Measurements from ENCODE around the gene SMIM44.
"Not testable (repeated sequence)": the region's sequence is repeated elsewhere in the genome, so short reads cannot be mapped to it uniquely, and the experiment has no call there.

SMIM44 gene

DNA sequence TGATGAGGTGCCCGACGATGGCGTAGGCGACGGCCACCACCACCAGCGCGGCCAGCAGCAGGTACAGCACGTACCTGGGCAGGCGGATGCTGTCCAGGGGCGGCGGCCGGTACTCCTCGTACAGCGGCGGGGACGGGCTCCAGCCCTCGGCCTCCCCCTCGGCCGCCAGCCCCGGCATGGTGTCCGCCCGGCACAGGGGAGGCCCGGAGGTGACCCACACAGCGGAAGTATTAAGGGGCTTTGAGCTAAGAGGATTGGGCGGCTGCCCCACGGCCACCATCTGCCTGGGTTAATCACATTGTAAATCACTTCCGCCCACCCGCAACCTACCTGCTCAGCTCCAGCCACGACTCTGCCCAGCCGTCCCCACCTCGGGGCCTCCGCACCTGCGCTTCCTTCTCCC lies at the start of gene SMIM44:
Gene SMIM44, minus strand, starts transcription at position 216 of the 403 bp plus-strand sequence. Its CDS starts 38 bp downstream, at position 178.
- DNase-seq (ENCODE audit: low read depth, low spot score): no peak

DNA sequence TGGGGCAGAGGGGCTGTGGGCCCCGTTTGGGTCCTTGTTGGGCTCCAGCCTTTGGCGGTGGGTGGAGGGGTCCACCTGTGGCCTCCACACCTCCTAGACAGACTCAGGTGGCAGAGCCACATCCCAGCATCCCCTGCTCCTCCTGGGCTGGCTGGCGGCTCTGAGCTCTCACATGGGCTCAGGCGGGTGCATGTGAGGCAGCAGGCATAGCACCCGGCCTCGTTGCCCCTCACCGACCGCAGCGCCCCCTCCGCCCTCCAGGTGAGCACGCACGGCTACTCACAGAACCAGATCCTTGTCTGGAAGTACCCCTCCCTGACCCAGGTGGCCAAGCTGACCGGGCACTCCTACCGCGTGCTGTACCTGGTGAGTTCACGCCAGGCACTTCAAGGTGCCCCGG lies 49.8 kb upstream of the SMIM44 start:
- no peak for DNase-seq (ENCODE audit: low read depth, low spot score)

DNA sequence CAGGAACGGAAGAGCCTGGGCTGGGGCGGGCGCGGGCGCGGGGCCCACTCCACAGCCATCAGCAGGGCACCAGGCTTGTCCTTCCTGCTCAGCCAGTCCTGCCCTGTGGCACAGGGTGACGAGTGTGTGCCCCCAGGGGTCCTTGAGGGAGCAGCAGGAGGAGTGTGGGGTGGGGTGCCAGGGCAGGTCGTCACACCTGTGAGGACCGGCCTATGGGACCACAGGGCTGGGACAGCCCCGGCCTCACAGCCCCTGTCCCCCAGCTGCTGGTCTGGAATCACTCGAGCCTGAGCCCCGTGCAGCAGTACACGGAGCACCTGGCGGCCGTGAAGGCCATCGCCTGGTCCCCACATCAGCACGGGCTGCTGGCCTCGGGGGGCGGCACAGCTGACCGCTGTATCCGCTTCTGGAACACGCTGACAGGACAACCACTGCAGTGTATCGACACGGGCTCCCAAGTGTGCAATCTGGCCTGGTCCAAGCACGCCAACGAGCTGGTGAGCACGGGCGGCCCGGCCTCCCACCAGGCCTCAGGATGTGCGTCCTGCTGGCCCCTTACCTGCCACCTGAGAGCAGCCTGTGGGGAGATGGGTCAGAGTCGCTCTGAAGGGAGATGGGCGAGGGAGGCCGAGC lies 49.0 kb upstream of the SMIM44 start:
- no peak for DNase-seq (ENCODE audit: low read depth, low spot score)

DNA sequence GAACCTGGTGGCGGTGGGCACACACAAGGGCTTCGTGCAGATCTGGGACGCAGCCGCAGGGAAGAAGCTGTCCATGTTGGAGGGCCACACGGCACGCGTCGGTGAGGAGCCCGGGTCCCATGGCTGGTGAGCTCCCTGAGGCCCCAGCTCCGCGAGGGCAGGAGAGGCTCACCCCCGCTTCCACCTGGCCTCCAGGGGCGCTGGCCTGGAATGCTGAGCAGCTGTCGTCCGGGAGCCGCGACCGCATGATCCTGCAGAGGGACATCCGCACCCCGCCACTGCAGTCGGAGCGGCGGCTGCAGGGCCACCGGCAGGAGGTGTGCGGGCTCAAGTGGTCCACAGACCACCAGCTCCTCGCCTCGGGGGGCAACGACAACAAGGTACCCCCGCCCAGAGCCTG lies 48.5 kb upstream of the SMIM44 start:
- DNase-seq (ENCODE audit: low read depth, low spot score): no peak

DNA sequence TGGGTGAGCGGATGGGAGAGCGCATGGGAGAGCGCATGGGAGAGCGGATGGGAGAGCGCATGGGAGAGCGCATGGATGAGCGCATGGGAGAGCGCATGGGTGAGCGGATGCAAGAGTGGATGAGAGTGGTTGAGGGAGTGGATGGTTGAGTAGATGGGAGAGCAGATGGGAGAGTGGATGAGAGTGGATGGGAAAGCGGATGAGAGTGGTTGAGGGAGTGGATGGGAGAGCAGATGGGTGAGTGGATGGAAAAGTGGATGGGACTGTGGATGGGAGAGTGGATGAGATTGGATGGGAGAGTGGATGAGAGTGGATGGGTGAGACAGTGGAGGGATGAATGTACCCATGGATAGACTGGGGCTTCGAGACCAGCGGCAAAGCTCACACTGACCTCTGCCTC lies 47.1 kb upstream of the SMIM44 start:
- no peak for DNase-seq (ENCODE audit: low read depth, low spot score)

DNA sequence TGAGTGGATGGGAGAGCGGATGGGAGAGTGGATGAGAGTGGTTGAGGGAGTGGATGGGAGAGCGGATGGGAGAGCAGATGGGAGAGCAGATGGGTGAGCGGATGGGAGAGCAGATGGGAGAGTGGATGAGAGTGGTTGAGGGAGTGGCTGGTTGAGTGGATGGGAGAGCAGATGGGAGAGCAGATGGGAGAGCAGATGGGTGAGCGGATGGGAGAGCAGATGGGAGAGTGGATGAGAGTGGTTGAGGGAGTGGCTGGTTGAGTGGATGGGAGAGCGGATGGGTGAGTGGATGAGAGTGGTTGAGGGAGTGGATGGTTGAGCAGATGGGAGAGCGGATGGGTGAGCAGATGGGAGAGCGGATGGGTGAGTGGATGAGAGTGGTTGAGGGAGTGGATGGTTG lies 46.1 kb upstream of the SMIM44 start:
- not testable (repeated sequence) for DNase-seq (ENCODE audit: low read depth, low spot score)

DNA sequence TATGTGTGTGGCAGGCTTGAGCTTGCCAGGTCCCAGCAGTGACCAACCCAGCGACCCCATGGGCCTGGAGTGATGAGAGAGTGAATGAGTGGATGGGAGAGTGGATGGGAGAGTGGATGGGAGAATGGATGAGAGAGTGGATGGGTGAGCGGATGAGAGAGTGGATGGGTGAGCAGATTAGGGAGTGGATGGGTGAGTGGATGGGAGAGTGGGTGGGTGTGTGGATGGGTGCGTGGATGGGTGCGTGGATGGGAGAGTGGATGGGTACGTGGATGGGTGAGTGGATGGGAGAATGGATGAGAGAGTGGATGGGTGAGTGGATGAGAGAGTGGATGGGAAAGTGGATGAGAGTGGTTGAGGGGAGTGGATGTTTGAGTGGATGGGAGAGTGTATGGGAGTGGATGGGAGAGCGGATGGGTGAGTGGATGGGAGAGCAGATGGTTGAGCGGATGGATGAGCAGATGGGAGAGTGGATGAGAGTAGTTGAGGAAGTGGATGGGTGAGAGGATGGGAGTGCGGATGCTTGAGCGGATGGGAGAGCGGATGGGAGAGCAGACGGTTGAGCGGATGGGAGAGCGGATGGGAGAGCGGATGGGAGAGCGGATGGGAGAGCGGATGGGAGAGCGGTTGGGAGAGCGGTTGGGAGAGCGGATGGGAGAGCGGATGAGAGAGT lies 45.4 kb upstream of the SMIM44 start:
- no peak for DNase-seq (ENCODE audit: low read depth, low spot score)

DNA sequence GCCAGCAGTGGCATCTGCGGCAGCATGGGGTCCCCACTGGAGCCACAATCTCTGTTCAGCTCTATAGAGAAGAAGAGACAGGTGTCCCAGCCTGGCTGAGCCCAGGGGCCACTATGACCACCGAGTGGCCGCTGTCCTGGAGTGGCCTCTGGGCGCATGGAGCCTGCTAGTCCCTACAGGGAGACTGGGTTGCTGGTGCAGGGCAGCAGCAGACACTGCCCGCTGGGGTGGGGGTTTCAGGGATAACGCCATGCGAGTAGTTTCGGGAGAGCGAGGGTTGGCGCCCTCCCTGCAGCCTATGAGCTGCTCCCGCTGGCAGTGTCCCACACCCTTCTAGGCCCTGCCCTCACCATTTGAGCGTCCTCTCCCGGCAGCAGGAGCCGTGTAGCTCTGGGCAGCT lies 44.8 kb upstream of the SMIM44 start:
- no peak for DNase-seq (ENCODE audit: low read depth, low spot score)

DNA sequence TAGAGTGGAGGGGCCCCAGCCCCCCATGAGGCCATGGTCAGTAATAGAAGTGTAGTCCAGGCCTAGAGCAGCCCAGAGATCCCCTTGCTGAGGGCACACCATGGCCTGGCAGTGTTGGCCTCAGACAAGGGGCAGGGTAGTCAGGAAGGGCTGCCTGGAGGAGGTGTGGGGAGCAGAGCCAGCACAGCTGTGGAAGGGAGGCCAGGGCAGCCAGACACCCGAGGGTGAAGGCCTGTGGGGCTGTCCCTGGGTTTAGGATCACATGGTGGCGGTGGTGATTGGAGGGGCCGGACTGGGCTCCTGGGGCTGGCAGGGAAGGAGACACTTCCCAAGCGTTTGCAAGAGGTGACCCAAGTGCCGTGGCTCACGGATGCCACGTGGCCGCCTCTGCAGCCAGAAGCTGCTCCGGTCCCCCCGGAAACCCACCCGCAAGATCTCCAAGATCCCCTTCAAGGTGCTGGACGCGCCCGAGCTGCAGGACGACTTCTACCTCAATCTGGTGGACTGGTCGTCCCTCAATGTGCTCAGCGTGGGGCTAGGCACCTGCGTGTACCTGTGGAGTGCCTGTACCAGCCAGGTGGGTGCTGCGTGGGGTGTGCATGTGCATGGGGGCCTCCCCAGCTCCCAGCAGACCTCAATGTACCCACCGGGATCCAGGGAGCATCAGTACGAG lies 44.1 kb upstream of the SMIM44 start:
- no peak for DNase-seq (ENCODE audit: low read depth, low spot score)

DNA sequence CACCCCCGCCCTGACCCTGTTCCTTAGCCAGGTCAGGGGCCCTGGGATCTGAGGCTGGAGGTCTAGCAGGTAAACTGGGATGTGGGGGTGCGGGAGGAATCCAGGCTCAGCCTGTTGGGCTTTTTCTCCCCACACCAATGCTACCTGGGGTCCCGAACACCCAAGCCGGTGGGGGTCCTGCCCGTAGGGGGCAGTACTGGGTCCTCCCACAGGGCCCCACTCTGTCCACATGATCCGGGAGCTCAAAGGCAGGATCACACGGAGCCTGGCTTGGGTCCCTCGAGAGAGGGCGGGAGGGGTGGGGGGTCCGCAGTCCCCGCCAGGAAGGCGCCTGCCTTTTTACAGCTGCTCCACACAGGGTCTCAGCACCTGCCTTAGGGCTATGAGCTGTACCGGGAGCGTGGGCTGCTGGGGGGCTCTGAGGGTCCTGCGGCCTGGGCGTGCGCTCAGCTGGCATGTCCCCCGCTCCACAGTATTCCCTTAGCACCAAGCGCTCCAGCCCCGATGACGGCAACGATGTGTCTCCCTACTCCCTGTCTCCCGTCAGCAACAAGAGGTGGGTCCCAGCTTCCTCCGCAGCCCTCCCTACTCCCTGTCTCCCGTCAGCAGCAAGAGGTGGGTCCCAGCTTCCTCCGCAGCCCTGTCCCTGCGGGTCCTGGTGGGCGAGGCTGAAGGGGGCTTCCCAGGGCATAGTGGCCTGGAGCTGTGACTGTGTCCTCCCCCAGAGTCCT lies 43.4 kb upstream of the SMIM44 start:
- no peak for DNase-seq (ENCODE audit: low read depth, low spot score)

DNA sequence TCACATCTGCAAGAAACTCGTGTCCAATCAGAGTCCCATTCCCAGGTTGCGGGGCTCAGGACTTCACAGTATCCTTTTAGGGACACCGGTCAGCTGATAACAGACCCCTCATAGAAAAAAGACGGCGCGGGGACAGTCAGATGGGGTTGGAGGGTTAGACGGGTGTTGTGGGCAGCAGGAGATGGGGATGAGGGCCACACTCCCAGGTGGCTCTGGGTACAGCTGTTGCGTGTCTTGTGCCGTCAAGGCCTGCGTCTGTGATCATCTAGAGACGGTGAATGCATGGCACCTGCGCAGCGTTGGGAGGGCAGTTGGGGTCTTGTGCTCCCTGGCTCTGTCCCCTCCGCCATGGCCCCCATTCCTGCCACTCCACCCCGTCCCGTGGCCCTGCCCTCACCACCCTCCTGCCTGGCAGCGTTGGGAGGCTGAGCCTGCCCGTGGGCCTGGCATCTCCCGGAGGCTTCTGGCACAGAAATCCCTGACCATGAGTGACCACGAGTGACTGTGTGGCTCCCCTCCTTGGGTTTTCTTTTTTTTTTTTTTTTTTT lies 41.7 kb upstream of the SMIM44 start:
- DNase-seq (ENCODE audit: low read depth, low spot score): no peak

DNA sequence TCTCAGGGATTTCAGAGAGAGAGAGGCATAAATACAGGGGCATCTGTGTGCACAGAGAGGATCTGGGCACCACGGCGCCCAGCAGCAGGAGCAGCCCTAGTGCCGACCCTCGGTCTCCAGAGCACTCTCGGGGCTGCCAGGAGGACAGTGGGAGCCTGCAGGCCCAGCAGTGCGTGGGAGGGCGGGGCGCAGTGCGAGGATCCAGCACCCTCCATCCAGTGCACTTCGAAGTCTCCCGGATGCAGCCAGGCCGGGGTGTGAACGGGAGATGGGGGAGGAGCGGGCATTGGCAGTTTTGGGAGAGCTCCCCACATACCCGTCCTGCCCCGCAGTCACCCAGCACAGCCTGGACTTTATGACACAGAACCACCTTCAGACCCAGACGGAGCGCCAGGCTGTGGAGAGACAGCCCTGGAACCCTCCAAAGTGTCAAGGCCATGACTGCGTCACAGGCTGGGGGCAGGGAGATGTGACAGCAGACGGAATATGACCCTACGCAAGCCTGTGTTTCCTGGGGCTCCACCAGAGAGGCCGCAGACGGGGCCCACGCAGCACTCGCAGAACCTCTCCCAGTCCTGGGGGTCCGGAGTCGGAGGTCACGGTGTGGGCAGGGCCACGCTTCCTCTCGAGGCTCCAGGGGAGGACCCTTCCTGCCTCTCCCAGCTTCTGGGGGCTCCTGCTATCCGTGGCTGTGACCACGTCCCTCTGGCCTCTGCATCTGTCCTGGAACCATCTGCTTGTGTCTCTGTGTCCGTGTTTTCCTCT lies 41.0 kb upstream of the SMIM44 start:
- no peak for DNase-seq (ENCODE audit: low read depth, low spot score)

DNA sequence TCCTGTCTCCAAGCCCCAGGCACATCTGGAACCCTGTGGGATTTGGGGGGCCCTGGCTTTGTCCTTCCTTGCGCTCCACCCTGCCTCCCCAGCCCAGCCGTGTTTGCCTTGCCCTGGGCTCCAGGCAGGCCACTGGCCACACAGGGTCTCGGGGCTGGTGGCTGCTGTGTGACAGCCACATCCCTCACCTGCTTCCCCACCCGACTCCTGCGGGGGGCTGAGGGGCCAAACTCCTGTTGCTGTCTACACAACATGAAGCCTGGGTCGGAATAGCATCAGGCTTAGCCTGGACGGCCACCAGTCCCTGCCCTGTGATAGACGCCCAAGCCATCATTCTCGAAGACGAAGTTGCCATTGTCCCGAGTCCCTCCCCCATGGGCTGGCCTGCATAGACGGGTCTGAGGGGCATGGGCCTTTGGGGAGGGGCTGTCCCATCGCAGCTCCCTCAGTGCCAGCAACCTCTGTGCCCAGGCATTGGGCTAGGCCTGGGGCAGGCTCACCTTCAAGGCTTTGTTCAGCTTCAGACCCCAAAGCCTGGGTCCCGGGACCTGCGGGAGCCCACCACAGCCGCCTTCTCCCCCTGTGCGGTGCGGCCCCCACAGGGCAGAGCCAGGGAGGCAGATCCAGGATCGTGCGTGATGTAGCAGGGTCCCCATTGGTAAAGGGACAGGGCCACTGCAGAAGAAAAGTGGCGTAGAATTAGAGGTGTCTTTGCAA lies 40.3 kb upstream of the SMIM44 start:
- DNase-seq (ENCODE audit: low read depth, low spot score): no peak

DNA sequence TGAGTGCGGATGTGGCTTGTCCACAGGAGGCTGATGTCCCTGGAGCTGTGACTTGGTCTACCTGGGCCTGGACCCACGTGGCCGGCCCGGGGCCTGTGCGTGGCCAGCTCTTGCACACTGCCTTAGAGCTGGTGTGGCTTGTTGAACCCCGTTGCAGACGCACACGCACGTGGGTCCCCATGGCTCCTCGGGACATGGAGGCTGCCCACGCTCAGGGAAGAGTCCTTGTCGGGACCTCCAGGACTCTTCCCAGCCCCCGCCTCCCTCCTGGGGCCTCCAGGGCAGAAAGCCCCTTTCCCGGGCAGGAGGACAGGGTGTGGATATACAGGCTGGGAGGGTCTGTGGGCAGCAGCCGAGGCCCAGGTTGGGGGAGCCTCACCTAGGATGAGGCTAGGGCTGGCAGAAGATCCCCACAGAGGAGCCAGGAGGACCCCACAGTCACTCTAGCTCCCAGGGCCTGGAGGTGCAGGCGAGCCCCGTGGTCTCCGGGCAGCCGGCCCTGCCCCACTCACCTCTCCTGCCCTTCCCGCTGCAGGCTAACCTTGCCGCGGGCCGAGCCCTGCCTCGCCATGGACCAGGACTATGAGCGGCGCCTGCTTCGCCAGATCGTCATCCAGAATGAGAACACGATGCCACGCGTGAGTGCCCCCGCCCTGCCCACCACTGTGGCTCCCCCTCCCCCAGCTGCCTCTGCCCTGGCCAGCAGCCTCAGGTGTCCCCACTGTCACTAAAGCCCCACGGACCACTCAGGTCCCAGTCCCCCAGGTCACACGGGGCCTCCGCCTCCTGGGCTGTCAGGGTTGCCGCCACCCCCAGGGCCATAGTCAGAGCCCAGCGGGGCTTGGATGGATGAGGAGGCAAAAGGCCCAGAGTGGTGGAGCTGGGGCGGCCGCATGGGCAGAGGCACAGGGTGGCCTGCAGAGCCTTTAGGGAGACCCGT lies 39.5 kb upstream of the SMIM44 start:
- DNase-seq (ENCODE audit: low read depth, low spot score): no peak

DNA sequence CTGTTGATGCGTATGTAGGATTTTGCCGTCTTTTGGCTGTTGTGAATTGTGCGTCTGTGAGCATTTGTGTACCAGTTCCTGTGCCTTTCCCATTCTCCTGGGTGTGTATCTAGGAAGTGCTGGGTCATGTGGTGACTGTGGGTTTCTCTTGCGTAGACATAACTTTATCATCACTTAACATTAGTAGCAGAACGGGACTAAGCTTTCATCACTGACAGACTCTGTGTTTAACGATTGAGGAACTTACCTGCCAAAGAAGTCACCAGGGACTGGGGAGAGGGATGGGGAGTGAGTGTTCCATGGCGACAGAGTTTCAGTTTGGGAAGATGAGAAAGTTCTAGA lies 37.8 kb upstream of the SMIM44 start:
- no peak for DNase-seq (ENCODE audit: low read depth, low spot score)

DNA sequence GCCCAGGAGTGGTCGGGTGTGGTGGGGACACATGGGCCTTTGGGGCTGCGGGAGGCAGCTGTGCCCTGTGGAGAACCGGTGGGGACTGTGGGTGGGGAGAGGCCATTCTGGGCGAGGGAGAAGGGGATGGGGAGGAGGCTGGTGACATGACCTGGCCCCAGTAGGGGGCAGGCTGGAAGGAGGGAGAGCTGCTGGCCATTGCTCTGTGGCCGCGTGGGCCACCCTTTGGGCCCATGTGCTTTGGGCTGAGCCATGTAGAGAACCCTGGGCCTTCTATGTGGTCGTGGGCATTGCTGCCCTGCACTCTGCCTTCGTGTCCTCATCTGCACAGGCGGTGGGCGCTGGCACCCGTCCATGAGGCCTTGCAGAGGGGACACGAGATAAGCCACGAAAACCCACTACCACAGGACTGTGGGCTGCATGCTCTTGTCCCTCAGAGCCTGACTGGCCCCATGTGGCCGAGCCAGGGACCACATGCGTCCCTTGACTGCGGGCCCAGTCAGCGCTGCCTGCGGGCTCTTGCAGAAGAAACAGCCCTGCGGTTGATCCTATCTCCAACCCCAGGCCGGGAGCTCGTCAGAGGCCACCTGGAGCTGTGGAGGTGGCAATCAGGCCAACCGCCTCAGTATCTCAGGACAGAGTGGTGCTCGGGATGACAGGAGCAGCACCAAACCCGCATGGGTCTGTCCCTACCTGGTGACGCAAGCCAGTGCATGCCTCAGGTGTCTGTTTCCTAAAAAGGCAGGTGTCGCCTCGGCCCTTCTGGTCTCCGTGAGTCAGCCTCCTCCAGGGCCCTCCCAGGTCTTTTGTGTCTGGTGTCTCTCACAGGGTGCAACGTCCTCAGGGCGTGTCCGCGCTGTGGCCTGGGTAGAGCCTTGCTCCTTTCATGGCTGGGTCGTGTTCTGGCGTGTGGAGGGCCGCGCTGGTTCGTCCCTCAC lies 37.2 kb upstream of the SMIM44 start:
- DNase-seq (ENCODE audit: low read depth, low spot score): no peak

DNA sequence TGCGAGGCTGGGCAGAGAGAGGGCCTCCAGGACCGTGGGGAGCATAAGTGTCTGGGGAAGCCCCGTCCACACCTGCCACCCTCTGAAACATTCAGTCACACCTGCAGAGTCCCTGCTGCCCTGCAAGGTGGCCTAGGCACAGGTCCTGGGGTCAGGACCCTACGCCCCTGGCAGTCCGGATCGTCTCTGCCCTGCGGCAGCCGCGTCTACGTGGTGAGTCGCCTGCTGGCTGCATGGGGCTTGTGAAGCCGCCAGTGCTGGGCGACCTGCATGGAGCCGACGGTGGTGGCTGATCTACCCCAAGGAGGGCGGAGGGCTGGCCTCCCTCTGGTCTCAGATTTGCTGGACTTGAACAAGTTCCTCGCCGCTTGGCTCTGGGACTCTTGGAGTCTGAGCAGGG lies 35.9 kb upstream of the SMIM44 start:
- DNase-seq (ENCODE audit: low read depth, low spot score): no peak

DNA sequence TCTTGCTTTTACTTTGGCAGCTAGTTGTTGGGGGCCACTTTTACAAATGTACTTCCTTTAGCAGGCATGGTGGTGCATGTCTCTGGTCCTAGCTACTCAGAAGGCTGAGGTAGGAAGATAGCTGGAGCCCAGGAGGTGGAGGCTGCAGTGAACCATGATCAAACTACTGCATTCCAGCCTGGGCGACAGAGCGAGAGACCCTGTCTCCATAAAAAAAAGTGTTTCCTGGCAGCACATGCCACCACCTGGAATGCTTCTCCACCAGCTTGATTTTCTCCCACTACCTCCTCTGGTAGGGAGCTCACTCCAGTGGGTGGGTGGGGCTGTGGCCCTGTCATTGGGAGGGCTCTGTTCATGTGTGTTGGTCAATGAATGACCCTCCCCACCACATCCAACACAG lies 35.4 kb upstream of the SMIM44 start:
- no peak for DNase-seq (ENCODE audit: low read depth, low spot score)

DNA sequence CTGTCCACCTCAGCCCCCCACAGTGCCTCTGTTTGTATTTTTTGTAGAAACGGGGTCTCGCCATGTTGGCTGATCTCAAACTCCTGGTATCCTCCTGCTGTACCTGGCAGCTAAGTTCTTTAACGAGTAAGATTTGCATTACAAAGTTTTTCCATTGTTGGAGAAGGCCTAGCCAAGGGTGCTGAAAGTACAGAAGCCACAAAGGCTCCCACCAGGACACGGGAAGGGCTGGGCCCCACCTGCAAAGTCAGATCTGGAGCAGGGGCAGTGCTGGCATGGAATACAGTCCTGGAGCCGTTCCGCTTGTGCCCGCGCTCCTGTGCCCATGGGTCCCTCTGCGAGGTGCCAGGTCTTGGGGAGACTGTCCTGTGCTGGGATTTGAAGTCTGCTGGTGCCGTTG lies 35.0 kb upstream of the SMIM44 start:
- peak; percentile 38 for DNase-seq (ENCODE audit: low read depth, low spot score)
